K562 (cell line): ENCODE measurements around the gene SEBOX. TPM values are rescaled to one million over a fixed set of nuclear protein-coding genes. Genes with fewer than 3 reads are reported as not detected.

Experiments
- ATAC-seq: fragments of 200-7000 bp; cut with Tn5 transposase; 3 replicates; pipeline ENCODE4 v1.9.1; 2020; ENCODE audit warnings: moderate library complexity
- BruUV-seq: library from RNA; stranded (reverse); fragments of 400-500 nt; replicated peaks from 2 replicates; lab custom pipeline; 2021; lab: Mats Ljungman, UMichigan
- CTCF ChIA-PET: fragments of 300-600 bp; formaldehyde crosslinking; extraction: SDS; loops from one replicate; lab custom pipeline; 2021; ENCODE audit warnings: low intra/inter-chr PET ratio; lab: Yijun Ruan, JAX
- POLR2A ChIA-PET: fragments of 300-600, 350-650 bp; sonication (Branson Sonifier 250); formaldehyde crosslinking; extraction: SDS; loops from one replicate; lab custom pipeline; 2021; ENCODE audit warnings: antibody characterized with exemption, inconsistent platforms; lab: Yijun Ruan, JAX
- DNase-seq, 4 experiments: peaks; one replicate each; pipeline versions ENCODE4 v3.0.0 to v3.0.0-alpha.2; 2011 to 2018; ENCODE audit warnings: low spot score in 3 of 4, mixed read lengths in 3 of 4; ENCODE audit errors: extremely low read depth in 1 of 4
- FAIRE-seq: peaks from 2 replicates; lab custom pipeline; 2011; peaks lifted over from hg19 to GRCh38; lab: Jason Lieb, UNC
- H2AFZ ChIP-seq: 2 replicates; pipeline ENCODE4 v1.6.0; 2011; ENCODE audit warnings: low read depth, low read length, control low read depth, inconsistent platforms
- H3K27ac ChIP-seq: fragments of 200-600 bp; 3 replicates; pipeline ENCODE4 v1.8.0; 2011; ENCODE audit warnings: low read depth, mild to moderate bottlenecking, control low read depth, inconsistent platforms, low read length, moderate library complexity, mixed read lengths; ENCODE audit errors: extremely low read depth
- H3K27me3 ChIP-seq, 2 experiments: fragments of 300-600 bp in 1 of 2; 2 replicates in 1 of 2; 3 replicates in 1 of 2; pipeline versions ENCODE4 v1.6.0 to v1.8.0; 2011; ENCODE audit warnings: inconsistent platforms in 2 of 2, low read length in 2 of 2, mild to moderate bottlenecking in 1 of 2, mixed read lengths in 1 of 2, moderate library complexity in 1 of 2; ENCODE audit not compliant: control insufficient read depth in 2 of 2, insufficient read depth in 2 of 2
- H3K36me3 ChIP-seq: fragments of 300-600 bp; 3 replicates; pipeline ENCODE4 v1.8.0; 2011; ENCODE audit warnings: mild to moderate bottlenecking, low read length, inconsistent platforms; ENCODE audit not compliant: control insufficient read depth, insufficient read depth
- H3K4me1 ChIP-seq, 2 experiments: fragments of 200-600 bp in 1 of 2; replicated peaks in 1 of 2; 2 replicates in 1 of 2; 3 replicates in 1 of 2; pipeline versions ENCODE4 v1.5.1 to v1.8.0; 2011; ENCODE audit warnings: inconsistent platforms in 2 of 2, low read length in 2 of 2, mild to moderate bottlenecking in 1 of 2, mixed read lengths in 1 of 2, moderate library complexity in 1 of 2; ENCODE audit not compliant: control insufficient read depth in 2 of 2, insufficient read depth in 2 of 2
- H3K4me2 ChIP-seq: 2 replicates; pipeline ENCODE4 v1.6.1; 2011; ENCODE audit warnings: low read length, control low read depth, inconsistent platforms, mixed read lengths; ENCODE audit not compliant: insufficient read depth
- H3K4me3 ChIP-seq: fragments of 200-600 bp; sonication (generic), shearing (Covaris generic); 2 replicates; pipeline ENCODE4 v1.5.1; 2016; ENCODE audit warnings: control low read depth, inconsistent platforms
- H3K79me2 ChIP-seq: fragments of 200-600 bp; 3 replicates; pipeline ENCODE4 v1.8.0; 2011; ENCODE audit warnings: low read length, inconsistent platforms; ENCODE audit not compliant: control insufficient read depth, insufficient read depth
- H3K9ac ChIP-seq, 2 experiments: 2 replicates each; pipeline versions ENCODE4 v1.6.0 to v1.6.1; 2011; ENCODE audit warnings: low read depth in 2 of 2, low read length in 2 of 2, control low read depth in 1 of 2, inconsistent platforms in 1 of 2, mild to moderate bottlenecking in 1 of 2, mixed read lengths in 1 of 2; ENCODE audit not compliant: insufficient read depth in 1 of 2
- H3K9me1 ChIP-seq: one replicate; pipeline ENCODE4 v1.6.0; 2011; ENCODE audit warnings: inconsistent platforms, mild to moderate bottlenecking, low read length, moderate library complexity; ENCODE audit not compliant: control insufficient read depth, insufficient read depth
- H3K9me3 ChIP-seq: replicated peaks from 2 replicates; pipeline ENCODE4 v1.5.1; 2011; ENCODE audit warnings: low read depth, low read length, inconsistent platforms; ENCODE audit not compliant: control insufficient read depth, insufficient read depth
- H4K20me1 ChIP-seq: replicated peaks from 2 replicates; pipeline ENCODE4 v1.6.1; 2011; ENCODE audit warnings: low read length, inconsistent platforms, mixed read lengths; ENCODE audit not compliant: control insufficient read depth, insufficient read depth
- ARHGAP35 ChIP-seq: fragments of 450-650 bp; IDR thresholded peaks from 2 replicates; pipeline ENCODE4 v1.6.1; 2018; ENCODE audit not compliant: partially characterized antibody
- BMI1 ChIP-seq: fragments of 150-350 bp; IDR thresholded peaks from 2 replicates; pipeline ENCODE4 v1.6.1; 2014; ENCODE audit warnings: low read length
- GTF2A2 ChIP-seq: IDR thresholded peaks from 2 replicates; pipeline ENCODE4 v1.6.1; 2016; ENCODE audit warnings: mild to moderate bottlenecking, missing genetic modification characterization, missing compliant biosample characterization
- GTF2F1 ChIP-seq: IDR thresholded peaks from 2 replicates; pipeline ENCODE4 v1.6.1; 2011; ENCODE audit warnings: low read depth, low read length, improper control_type of control experiment
- ILK ChIP-seq: fragments of 450-650 bp; IDR thresholded peaks from 2 replicates; pipeline ENCODE4 v1.6.1; 2016; ENCODE audit warnings: missing genetic modification characterization, low read depth, mild to moderate bottlenecking, missing compliant biosample characterization, moderate library complexity, borderline replicate concordance
- KDM1A ChIP-seq, 2 experiments: fragments of 450-650 bp; IDR thresholded peaks; 2 replicates each; pipeline ENCODE4 v1.6.1; 2016; ENCODE audit warnings: mild to moderate bottlenecking in 2 of 2
- MCM3 ChIP-seq: fragments of 450-650 bp; IDR thresholded peaks from 2 replicates; pipeline ENCODE4 v1.6.1; 2016
- NCOA6 ChIP-seq: fragments of 450-650 bp; IDR thresholded peaks from 2 replicates; pipeline ENCODE4 v1.6.1; 2017; ENCODE audit warnings: mild to moderate bottlenecking
- NEUROD1 ChIP-seq: fragments of 150-350 bp; IDR thresholded peaks from 2 replicates; pipeline ENCODE4 v1.6.1; 2014; ENCODE audit warnings: borderline replicate concordance, low read length, low read depth; ENCODE audit not compliant: partially characterized antibody
- WGBS: fragments of 100-300 bp; shearing (Covaris generic); methylation state at CpG from one replicate; pipeline ENCODE4 v1.1.6; 2016; ENCODE audit warnings: low coverage, mixed read lengths; ENCODE audit not compliant: insufficient coverage; ENCODE audit errors: missing lambda C conversion rate; 5-methylcytosine and 5-hydroxymethylcytosine counted together
- in situ Hi-C: fragments of 300-500 bp; cut with MboI; formaldehyde crosslinking; loops from 4 replicates; pipeline ENCODE4 v1.15.0; 2018; ENCODE audit warnings: inconsistent platforms, mixed read lengths
- intact Hi-C: fragments of 100-400 bp; cut with micrococcal nuclease; formaldehyde crosslinking; loops from 2 replicates; pipeline ENCODE4 v1.14.2; 2022
- polyA plus RNA-seq, 8 experiments: library from polyadenylated mRNA; depleted of rRNA in 4 of 8; stranded (reverse) in 5 of 8; unstranded in 3 of 8; fragments of >200 nt; fragmentation: Nextera tagmentation in 2 of 8; fragmentation: Illumina TruSeq in 1 of 8; extraction: Ambion mirVana in 2 of 8; extraction: Trizol in 1 of 8; gene quantifications; 2 replicates each; pipeline versions ENCODE4 v1.2.1 to v1.2.3, GENCODE V29; 2011 to 2014; ENCODE audit warnings: inconsistent platforms in 1 of 8, missing spikeins in 1 of 8
- total RNA-seq, 7 experiments: library from RNA; depleted of rRNA in 6 of 7; stranded (reverse); fragments of >200 nt in 6 of 7; fragmentation: Illumina TruSeq in 2 of 7; extraction: Trizol in 2 of 7; gene quantifications; 2 replicates each; pipeline versions ENCODE4 v1.2.1 to v1.2.3, GENCODE V29; 2011 to 2021; ENCODE audit warnings: low replicate concordance in 1 of 7
- TF ChIP-seq, protein P1 (sequence below): fragments of 450-650 bp; IDR thresholded peaks from 2 replicates; pipeline ENCODE4 v1.6.1; 2017; ENCODE audit warnings: antibody characterized with exemption, mild to moderate bottlenecking

SEBOX gene
- total and polyA plus RNA-seq, 9 of the 15 experiments (the other 6 are each of a cell fraction or from before 2014, with no cell fraction given): not detected

DNA sequence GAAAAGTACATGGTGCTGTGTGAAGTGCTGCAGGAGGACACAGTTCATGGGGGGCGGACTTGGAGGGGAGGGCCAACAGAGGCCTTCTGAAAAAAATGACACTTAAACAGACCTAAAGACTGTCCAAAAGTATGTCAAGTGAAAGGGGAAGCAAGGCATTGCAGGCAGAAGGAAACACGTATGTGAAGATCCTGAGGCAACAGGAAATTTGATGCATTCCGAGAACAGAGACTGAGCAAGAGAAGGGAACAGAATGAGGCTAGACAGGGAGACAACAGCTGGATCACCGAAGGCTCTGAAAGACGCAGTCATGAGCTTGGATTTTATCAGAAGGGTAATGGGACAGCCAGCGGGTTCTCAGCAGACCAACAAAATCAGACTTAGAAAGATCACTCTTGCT, 30.8 kb downstream of the SEBOX start:
- BruUV-seq: no TSS peak
- POLR2A ChIA-PET: interaction anchor here (0.7 to 6.5 kb wide), 6 partner anchors 9 to 122 kb away, joined by 3 to 62 read pairs (median 4); partner anchors contain the start of genes POLDIP2 and TMEM97
- Histone ChIP-seq H3K9me1 (no peaks in the 10 kb centered on the region), H3K4me1 (peaks cover 17 to 19% of the 10 kb centered on the region in 2 experiments; a peak in 4 of 5 replicates), H3K9ac (peak overlapping the region; percentile 75 to 92; a peak in 3 of 4 replicates), H4K20me1 (peaks cover 14% of the 10 kb centered on the region), H3K79me2 (peaks cover 33% of the 10 kb centered on the region), H3K4me3 (peak overlapping the region; percentile 95), H2AFZ (no peak overlapping the region), H3K27me3 (no peaks in the 10 kb centered on the region), H3K36me3 (peaks cover 19% of the 10 kb centered on the region; the same call in 2 of the 3 replicates), H3K9me3 (no peaks in the 10 kb centered on the region), H3K4me2 (peak overlapping the region; percentile 98)
- DNase-seq (peak in 1 of 4 experiments; percentile 16), FAIRE-seq (no peak), ATAC-seq (no peak)
- 8% methylated on average over 6 of the region's 6 CpGs for WGBS
- intact Hi-C loops: loop anchor here (2.0 kb wide), 1 partner anchor 15 kb away; the partner anchor contains the start of gene TMEM97
- in situ Hi-C loops: no loop called here
- TF ChIP-seq NCOA6: no peak
- TF ChIP-seq ARHGAP35: peak; percentile 5
- TF ChIP-seq, all 486 proteins: peak for 1
- H3K27ac ChIP-seq: no peak overlapping the region
- CTCF ChIA-PET: no interaction called here

DNA sequence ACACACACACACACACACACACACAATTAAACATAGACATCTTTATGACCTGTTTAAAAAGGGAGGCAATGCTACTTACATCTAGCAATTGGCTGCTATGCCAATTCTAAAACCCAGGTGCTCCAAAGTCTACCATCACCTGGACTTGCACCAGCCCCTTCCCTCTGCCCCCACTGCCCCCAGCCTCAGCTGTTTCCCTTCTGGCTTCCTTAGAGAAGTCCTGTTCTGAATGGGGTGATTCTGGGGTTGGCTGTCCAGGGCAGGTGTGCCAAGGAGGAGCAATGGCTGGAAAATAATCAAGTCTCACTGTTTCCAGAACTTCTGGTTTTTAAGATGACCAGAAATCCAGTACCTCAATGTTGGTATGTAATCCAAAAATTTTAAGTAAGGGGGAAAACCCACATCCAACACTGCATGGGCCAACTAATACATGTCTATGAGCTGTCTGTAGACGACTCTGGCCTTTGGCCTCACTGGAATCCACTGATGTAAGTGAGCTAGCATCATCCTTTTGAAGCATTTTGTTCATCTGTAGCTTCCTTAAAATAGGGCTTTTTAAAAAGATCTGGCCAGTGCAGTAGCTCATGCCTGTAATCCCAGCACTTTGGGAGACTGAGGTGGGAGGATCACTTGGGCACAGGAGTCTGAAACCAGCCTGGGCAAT, 31.8 kb downstream of the SEBOX start:
- Histone ChIP-seq H3K4me2 (no peak overlapping the region), H3K36me3 (peaks cover 29% of the 10 kb centered on the region), H3K79me2 (peaks cover 33% of the 10 kb centered on the region), H3K27ac (no peak overlapping the region), H3K9me1 (no peaks in the 10 kb centered on the region), H3K4me1 (peaks cover 17 to 19% of the 10 kb centered on the region in 2 experiments; a peak in 4 of 5 replicates), H2AFZ (no peak overlapping the region), H3K27me3 (no peaks in the 10 kb centered on the region), H4K20me1 (peaks cover 14% of the 10 kb centered on the region), H3K4me3 (no peak overlapping the region), H3K9ac (no peak overlapping the region), H3K9me3 (no peaks in the 10 kb centered on the region)
- DNase-seq: no peak
- ChIA-PET CTCF (no interaction called here), POLR2A (interaction anchor here (0.6 to 6.5 kb wide), 5 partner anchors 15 to 369 kb away, joined by 3 to 62 read pairs (median 3); partner anchors contain the start of genes POLDIP2 and TMEM97)
- intact Hi-C loops (no loop called here), in situ Hi-C loops (no loop called here)
- BruUV-seq: no TSS peak
- FAIRE-seq: no peak
- 13% methylated on average over 1 of the region's 1 CpG for WGBS
- no peak for ATAC-seq
- TF ChIP-seq MCM3 (no peak), GTF2F1 (no peak), ILK (tag) (no peak), BMI1 (no peak), KDM1A (IDR thresholded peaks at IDR 0.05) (no peak), NEUROD1 (no peak), GTF2A2 (no peak)
- TF ChIP-seq, protein P1, sequence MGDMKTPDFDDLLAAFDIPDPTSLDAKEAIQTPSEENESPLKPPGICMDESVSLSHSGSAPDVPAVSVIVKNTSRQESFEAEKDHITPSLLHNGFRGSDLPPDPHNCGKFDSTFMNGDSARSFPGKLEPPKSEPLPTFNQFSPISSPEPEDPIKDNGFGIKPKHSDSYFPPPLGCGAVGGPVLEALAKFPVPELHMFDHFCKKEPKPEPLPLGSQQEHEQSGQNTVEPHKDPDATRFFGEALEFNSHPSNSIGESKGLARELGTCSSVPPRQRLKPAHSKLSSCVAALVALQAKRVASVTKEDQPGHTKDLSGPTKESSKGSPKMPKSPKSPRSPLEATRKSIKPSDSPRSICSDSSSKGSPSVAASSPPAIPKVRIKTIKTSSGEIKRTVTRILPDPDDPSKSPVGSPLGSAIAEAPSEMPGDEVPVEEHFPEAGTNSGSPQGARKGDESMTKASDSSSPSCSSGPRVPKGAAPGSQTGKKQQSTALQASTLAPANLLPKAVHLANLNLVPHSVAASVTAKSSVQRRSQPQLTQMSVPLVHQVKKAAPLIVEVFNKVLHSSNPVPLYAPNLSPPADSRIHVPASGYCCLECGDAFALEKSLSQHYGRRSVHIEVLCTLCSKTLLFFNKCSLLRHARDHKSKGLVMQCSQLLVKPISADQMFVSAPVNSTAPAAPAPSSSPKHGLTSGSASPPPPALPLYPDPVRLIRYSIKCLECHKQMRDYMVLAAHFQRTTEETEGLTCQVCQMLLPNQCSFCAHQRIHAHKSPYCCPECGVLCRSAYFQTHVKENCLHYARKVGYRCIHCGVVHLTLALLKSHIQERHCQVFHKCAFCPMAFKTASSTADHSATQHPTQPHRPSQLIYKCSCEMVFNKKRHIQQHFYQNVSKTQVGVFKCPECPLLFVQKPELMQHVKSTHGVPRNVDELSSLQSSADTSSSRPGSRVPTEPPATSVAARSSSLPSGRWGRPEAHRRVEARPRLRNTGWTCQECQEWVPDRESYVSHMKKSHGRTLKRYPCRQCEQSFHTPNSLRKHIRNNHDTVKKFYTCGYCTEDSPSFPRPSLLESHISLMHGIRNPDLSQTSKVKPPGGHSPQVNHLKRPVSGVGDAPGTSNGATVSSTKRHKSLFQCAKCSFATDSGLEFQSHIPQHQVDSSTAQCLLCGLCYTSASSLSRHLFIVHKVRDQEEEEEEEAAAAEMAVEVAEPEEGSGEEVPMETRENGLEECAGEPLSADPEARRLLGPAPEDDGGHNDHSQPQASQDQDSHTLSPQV: no peak
